Colonic mucosa (tissue), 4 donors: Measurements from ENCODE around the gene SIM1. TPM values are rescaled to one million over a fixed set of nuclear protein-coding genes. Genes with fewer than 3 reads are reported as not detected.

Experiments used
- DNase-seq: peaks from one replicate; pipeline ENCODE4 v3.0.0-alpha.2; 2020
- H3K27ac ChIP-seq: fragments of 200-600 bp; one replicate; pipeline ENCODE4 v1.8.0; 2021
- H3K27me3 ChIP-seq: fragments of 200-600 bp; one replicate; pipeline ENCODE4 v1.8.0; 2021
- H3K36me3 ChIP-seq: fragments of 200-600 bp; one replicate; pipeline ENCODE4 v1.8.0; 2021
- H3K4me1 ChIP-seq: fragments of 200-600 bp; one replicate; pipeline ENCODE4 v1.8.0; 2021; ENCODE audit warnings: mild to moderate bottlenecking
- H3K4me3 ChIP-seq: fragments of 200-600 bp; one replicate; pipeline ENCODE4 v1.8.0; 2021
- H3K9ac ChIP-seq, 2 donors: one replicate each; pipeline ENCODE4 v1.7.0; 2013; ENCODE audit warnings: control low read depth in 2 of 2, low read depth in 2 of 2, low read length in 2 of 2
- H3K9me3 ChIP-seq: fragments of 200-600 bp; one replicate; pipeline ENCODE4 v1.8.0; 2021
- intact Hi-C: fragments of 100-400 bp; cut with DNase I; formaldehyde crosslinking; loops from one replicate; pipeline ENCODE4 v1.14.1; 2022
- total RNA-seq, 2 donors: library from RNA; stranded (reverse); fragmentation: NEBNext Ultra II Directional in 1 of 2; extraction: Animal tissue kit (Norgen Biotek cat#: 25700) in 1 of 2; gene quantifications; one replicate each; pipeline ENCODE4 v1.2.1, GENCODE V29; 2021
- TF ChIP-seq, protein P1 (sequence below): fragments of 200-600 bp; IDR thresholded peaks from one replicate; pipeline ENCODE4 v1.8.0; 2022; ENCODE audit warnings: antibody characterized with exemption, mild to moderate bottlenecking
- donor health status: healthy.
- donor health status: DM: no; HTN: no; CAD: no.
- donor health status: DM: no; HTN: no; CAD: no.

SIM1 gene
- total RNA-seq, 2 donors from 2014 or later: 0.16 TPM; not detected in 1

DNA sequence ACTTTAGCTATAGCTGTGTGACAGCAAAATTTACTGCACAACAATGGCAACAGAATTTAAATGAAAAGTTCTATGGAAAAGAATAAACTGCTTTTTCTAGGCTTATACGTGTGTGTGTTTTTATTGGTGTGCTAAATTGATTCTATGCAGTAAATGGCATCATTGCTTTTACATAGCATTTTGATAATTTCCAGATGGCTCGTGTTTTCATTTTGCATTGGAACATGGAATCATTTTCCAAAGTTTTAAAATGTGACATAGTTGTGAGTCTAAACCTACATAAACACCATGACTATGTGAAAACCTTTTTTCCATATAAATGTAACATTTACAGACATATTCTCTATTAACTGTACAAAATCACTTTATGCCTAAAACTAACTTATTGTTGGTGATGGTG, 127.8 kb downstream of the SIM1 start:
- Histone ChIP-seq H3K27me3 (no peaks in the 10 kb centered on the region), H3K4me1 (no peaks in the 10 kb centered on the region), H3K4me3 (no peak overlapping the region), H3K9me3 (no peaks in the 10 kb centered on the region), H3K27ac (no peak overlapping the region), H3K9ac (no peak overlapping the region), H3K36me3 (no peaks in the 10 kb centered on the region)
- no peak for DNase-seq
- TF ChIP-seq, protein P1, sequence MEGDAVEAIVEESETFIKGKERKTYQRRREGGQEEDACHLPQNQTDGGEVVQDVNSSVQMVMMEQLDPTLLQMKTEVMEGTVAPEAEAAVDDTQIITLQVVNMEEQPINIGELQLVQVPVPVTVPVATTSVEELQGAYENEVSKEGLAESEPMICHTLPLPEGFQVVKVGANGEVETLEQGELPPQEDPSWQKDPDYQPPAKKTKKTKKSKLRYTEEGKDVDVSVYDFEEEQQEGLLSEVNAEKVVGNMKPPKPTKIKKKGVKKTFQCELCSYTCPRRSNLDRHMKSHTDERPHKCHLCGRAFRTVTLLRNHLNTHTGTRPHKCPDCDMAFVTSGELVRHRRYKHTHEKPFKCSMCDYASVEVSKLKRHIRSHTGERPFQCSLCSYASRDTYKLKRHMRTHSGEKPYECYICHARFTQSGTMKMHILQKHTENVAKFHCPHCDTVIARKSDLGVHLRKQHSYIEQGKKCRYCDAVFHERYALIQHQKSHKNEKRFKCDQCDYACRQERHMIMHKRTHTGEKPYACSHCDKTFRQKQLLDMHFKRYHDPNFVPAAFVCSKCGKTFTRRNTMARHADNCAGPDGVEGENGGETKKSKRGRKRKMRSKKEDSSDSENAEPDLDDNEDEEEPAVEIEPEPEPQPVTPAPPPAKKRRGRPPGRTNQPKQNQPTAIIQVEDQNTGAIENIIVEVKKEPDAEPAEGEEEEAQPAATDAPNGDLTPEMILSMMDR: no peak
- intact Hi-C loops: no loop called here

DNA sequence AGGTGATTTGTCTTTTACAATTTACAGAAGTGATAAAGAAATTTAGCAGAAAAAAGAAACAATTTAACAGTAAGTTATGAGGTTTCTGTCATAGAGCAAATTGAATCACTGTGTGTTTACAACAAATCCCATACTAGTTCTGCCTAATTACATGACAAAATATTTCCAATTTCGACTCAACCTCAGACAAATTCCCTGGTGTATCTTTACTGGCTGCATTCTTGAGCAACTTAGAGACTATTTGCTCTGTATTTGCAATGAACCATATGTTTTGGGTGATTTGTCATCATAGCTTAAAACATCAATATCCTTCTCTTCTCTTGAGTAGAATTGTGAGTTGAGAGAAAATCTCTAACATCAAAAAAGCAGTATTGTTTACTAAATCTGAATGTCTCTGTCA, 128.7 kb downstream of the SIM1 start:
- no peak for DNase-seq
- TF ChIP-seq, protein P1: no peak
- Histone ChIP-seq H3K9ac (no peak overlapping the region), H3K27ac (no peak overlapping the region), H3K9me3 (no peaks in the 10 kb centered on the region), H3K36me3 (no peaks in the 10 kb centered on the region), H3K4me1 (no peaks in the 10 kb centered on the region), H3K4me3 (no peak overlapping the region), H3K27me3 (no peaks in the 10 kb centered on the region)
- intact Hi-C loops: no loop called here
